NCI-H1105 (cell line): ENCODE data around the gene SAMD13.

Experiments
- DNase-seq: peaks from one replicate; lab custom pipeline; 2025; lab: John Stamatoyannopoulos, UW

SAMD13 gene

GRCh38 chr1:84345220-84345619, 43.7 kb downstream of the SAMD13 start:
- DNase-seq, result no peak

DNA sequence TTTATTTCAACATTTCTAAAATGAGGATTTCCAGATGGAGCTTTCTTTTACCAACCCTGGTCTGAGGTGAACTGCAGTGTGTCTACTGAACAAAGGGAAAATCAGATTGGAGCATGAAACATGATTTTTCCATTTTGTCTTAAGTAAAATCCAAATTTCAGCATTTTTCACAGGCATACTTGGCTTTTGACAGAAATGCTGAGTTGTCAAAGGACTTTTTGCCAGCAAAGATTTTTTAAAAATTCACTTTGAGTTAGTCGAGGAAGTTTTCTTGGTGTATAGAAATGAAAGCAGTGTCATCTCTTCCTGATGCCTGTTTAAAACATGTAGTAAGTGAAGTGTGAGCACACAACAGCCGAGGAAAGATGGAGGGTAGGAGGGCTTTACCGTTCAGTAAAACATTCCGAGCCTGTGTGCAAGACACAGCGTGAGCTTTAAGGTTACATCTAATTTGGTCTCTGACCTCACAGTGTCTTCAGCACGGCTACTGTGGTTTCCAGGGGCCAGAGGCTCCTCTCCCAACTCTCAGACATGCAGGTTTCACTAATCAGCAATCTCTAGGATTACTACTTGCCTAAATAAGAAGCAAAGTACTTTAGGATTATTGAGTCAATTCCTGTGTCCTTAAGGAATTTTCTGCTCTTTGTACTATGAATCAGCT, 45.9 kb downstream of the SAMD13 start:
- no peak for DNase-seq

GRCh38 chr1:84347932-84348555, 46.5 kb downstream of the SAMD13 start:
- no peak for DNase-seq

- no peak for DNase-seq
Observed at GRCh38 chr1:84348759-84349158, 47.3 kb downstream of the SAMD13 start.

GRCh38 chr1:84350104-84350503, 48.6 kb downstream of the SAMD13 start:
- DNase-seq, result no peak

- no peak for DNase-seq
Observed at GRCh38 chr1:84350550-84350949, 49.0 kb downstream of the SAMD13 start.

DNA sequence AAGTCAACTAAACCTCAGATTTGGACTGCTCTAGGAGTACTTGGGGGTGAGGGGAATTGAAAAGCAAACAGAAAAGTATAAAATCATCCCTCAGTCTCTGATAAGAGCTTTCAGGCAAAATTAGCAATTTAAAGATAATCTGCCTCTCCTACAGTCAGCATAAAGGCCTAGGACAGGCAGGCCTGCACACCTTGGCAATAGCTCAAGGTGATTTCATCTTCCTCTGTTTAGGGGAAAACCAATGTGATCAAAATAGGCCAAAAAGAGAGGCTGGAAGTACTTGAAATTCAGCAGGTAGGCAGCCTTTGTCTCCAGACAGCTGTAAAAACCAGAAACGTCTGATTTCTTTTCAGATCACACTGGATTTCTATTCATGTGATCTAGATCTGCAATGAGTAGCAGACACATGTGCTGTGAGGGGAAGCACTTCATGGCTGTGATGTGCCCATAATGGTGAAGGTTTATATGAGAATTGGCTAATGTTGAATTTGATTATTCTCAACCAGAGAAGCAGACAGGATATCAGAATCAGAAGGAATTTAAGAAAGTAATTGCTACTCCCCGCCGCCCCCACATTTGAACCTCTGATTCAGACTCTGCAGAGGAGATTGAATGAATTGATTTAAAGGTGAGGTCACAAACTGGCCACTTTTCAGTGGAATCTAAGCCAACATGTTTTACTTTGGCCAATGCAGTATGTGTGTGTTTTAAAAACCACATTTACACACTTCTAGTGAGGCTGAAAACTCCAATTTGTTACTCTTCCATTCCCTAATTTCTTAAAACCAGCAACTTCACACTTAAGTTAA, 51.0 kb downstream of the SAMD13 start:
- no peak for DNase-seq

- DNase-seq, result no peak
Observed at GRCh38 chr1:84353695-84354094, 52.2 kb downstream of the SAMD13 start.

DNA sequence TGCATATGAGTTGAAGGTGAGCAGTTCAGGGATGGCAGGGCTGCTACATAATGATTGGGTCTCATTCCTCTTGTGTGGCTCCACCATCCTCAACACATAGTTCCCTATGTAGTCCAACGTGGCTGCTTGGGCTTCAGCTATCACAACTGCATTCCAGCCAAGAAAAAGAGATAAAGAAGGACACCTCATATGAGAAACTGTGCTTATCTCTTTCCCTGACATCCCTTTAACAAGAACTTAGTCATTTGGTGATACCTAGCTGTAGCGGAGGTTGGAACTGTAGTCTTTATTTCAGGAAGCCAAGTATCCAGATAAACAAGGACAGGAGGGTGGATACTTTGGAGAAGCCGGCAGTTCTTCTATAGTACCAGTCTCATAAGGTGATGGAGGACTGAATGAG, 54.0 kb downstream of the SAMD13 start:
- DNase-seq, result no peak

GRCh38 chr1:84356881-84357280, 55.4 kb downstream of the SAMD13 start:
- no peak for DNase-seq

GRCh38 chr1:84358695-84359094, 57.2 kb downstream of the SAMD13 start:
- DNase-seq, result no peak

- no peak for DNase-seq
Observed at GRCh38 chr1:84360316-84360715, 58.8 kb downstream of the SAMD13 start.

DNA sequence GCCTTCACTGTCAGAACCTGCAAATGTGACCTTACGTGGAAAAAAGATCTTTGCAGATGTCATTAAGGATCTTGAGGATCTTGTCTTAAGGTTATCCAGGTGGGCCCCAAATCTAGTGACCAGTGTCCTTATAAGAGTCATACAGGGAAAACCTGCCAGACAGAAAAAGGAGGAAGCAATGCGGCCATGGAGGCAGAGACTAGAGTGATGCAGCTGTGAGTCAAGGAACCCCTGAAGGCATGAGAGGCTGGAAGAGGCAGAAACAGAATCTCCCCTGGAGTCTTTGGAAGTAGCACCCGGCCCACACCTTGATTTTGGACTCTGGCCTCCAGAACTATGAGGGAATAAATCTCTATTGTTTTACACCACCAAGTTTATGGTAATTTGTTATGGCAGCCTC, 60.3 kb downstream of the SAMD13 start:
- DNase-seq, result no peak

DNA sequence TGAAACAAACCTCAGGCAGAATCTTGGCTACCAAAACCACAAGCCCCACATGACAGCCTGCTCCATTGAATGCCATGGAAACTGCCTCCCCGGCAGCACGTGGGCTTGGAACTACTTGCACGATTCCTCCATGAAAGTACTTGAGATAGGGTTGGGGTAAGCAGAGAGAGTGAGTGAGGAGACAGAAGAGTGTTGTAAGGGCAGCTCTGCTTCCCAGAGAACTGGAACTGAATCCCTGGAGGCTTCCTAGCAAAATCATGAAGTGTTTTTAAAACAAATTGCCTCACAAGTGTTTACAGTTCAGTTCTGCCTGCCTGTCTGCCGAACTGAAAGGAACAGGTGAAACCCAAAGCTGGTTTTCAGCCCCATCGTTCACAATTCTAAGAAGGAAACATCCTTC, 61.5 kb downstream of the SAMD13 start:
- no peak for DNase-seq

- DNase-seq, result no peak
Observed at GRCh38 chr1:84363622-84364021, 62.1 kb downstream of the SAMD13 start.

GRCh38 chr1:84365225-84366221, 64.0 kb downstream of the SAMD13 start:
- no peak for DNase-seq

GRCh38 chr1:84366786-84367185, 65.3 kb downstream of the SAMD13 start:
- no peak for DNase-seq

DNA sequence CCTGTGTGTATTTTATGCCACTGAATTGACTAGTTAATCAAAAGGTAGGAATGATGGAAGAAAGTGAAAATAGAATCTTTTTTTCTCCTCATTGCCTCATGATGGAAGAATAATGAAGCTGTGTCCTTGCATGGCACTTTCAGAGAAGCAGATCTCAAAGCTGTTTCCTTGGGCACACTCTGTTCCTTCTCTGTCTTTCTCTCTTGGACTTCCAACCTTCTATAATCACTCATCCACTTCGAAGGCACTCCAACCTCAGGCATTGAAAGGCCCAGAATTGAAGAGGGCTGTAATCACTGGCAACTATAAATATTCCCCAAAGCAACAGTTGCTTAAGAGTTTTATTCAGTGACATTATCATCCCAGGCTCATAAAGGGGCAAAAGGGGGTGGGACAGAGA, 65.7 kb downstream of the SAMD13 start:
- DNase-seq, result no peak

DNA sequence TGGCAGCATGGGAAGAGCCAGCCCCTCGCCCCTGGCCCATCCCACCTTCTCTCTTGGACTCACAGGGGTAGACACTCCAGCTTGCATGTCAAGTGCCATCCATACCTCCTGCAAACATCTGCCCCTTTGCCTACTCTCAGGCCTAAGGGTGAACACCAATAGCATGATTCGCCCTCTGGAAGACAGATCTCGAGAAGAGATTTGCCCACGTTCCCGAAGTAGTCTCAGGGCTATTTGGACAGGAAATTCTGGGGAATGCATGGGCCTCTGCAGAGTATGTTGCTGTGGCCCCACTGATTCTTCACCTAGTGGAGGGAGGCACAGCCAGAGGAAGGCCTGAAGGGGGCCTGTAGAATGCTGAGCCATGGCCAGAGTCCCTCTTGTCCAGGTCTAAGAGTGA, 66.9 kb downstream of the SAMD13 start:
- DNase-seq, result no peak

GRCh38 chr1:84370266-84370665, 68.8 kb downstream of the SAMD13 start:
- DNase-seq, result no peak

- no peak for DNase-seq
Observed at GRCh38 chr1:84370831-84371394, 69.4 kb downstream of the SAMD13 start.
